ENCODE data around the gene GAB4.

DNA sequence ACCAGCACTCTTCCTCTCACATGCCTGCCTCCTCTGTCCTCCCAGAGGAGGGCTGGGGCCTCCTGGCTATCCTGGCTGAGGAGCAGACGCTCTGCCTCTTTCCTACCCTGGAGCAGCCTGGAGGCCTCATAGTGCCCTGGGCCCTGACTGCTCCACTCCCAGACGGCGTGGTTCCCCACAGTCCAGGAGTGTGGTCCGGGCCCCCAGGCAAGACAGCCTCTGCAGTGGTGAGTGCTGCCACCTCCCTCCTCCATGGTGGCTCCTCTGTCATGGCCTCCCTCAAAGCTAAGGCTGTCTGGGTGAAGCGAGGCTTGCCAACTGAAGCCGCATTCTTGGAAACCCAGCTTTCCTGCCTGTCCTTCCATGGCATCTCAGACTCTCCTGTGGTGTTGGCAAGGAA lies 19.8 kb downstream of the GAB4 start:
- TF ChIP-seq, protein P1, sequence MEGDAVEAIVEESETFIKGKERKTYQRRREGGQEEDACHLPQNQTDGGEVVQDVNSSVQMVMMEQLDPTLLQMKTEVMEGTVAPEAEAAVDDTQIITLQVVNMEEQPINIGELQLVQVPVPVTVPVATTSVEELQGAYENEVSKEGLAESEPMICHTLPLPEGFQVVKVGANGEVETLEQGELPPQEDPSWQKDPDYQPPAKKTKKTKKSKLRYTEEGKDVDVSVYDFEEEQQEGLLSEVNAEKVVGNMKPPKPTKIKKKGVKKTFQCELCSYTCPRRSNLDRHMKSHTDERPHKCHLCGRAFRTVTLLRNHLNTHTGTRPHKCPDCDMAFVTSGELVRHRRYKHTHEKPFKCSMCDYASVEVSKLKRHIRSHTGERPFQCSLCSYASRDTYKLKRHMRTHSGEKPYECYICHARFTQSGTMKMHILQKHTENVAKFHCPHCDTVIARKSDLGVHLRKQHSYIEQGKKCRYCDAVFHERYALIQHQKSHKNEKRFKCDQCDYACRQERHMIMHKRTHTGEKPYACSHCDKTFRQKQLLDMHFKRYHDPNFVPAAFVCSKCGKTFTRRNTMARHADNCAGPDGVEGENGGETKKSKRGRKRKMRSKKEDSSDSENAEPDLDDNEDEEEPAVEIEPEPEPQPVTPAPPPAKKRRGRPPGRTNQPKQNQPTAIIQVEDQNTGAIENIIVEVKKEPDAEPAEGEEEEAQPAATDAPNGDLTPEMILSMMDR (IDR thresholded peaks at IDR 0.05 in 4 of 5, conservative IDR thresholded peaks at IDR 0.05 in 1 of 5): no peak
- no peak for TF ChIP-seq POLR2A (IDR thresholded peaks at IDR 0.05)
